SK-N-SH (cell line): ENCODE measurements around the gene DHX9. TPM values are rescaled to one million over a fixed set of nuclear protein-coding genes. Genes with fewer than 3 reads are reported as not detected.

Experiments used
- CTCF ChIA-PET: fragments of 300-600, 350-600 bp; formaldehyde crosslinking; extraction: SDS; loops from one replicate; lab custom pipeline; 2021; lab: Yijun Ruan, JAX
- POLR2A ChIA-PET: fragments of 350-600 bp; sonication (Branson Sonifier 250); formaldehyde crosslinking; extraction: SDS; loops from one replicate; lab custom pipeline; 2020; ENCODE audit warnings: antibody characterized with exemption, inconsistent platforms; lab: Yijun Ruan, JAX
- DNase-seq: peaks from one replicate; pipeline ENCODE4 v3.0.0; 2012
- H2AFZ ChIP-seq: fragments of 200-600 bp; sonication (generic); 2 replicates; pipeline ENCODE4 v1.8.1; 2016; ENCODE audit warnings: antibody characterized with exemption, mild to moderate bottlenecking, low read depth
- H3F3A ChIP-seq: fragments of 200-600 bp; sonication (generic); replicated peaks from 2 replicates; pipeline ENCODE3; 2016; ENCODE audit warnings: antibody characterized with exemption, mild to moderate bottlenecking; ENCODE audit not compliant: insufficient read depth
- H3K27ac ChIP-seq, 2 experiments: fragments of 200-500 bp in 1 of 2; fragments of 200-600 bp in 1 of 2; sonication (Bioruptor generic) in 1 of 2; sonication (generic), shearing (Covaris generic) in 1 of 2; 2 replicates each; pipeline versions ENCODE4 v1.5.1 to v1.6.1; 2014 to 2016; ENCODE audit warnings: low read depth in 2 of 2, inconsistent platforms in 1 of 2, low read length in 1 of 2, mild to moderate bottlenecking in 1 of 2, mixed read lengths in 1 of 2
- H3K27me3 ChIP-seq: fragments of 200-600 bp; sonication (generic), shearing (Covaris generic); 2 replicates; pipeline ENCODE4 v1.6.1; 2016; ENCODE audit warnings: mixed run types; ENCODE audit not compliant: insufficient read depth
- H3K36me3 ChIP-seq, 2 experiments: fragments of 200-500 bp in 1 of 2; fragments of 200-600 bp in 1 of 2; sonication (Bioruptor generic) in 1 of 2; sonication (generic) in 1 of 2; replicated peaks in 1 of 2; 2 replicates each; pipeline versions ENCODE3 to v1.5.1; 2014 to 2016; ENCODE audit warnings: low read length in 1 of 2, mild to moderate bottlenecking in 1 of 2; ENCODE audit not compliant: insufficient read depth in 2 of 2, control insufficient read depth in 1 of 2
- H3K4me1 ChIP-seq, 2 experiments: fragments of 200-500 bp in 1 of 2; fragments of 200-600 bp in 1 of 2; sonication (Bioruptor generic) in 1 of 2; sonication (generic), shearing (Covaris generic) in 1 of 2; 2 replicates each; pipeline versions ENCODE4 v1.5.1 to v1.6.1; 2014 to 2016; ENCODE audit warnings: low read depth in 1 of 2, low read length in 1 of 2, mixed run types in 1 of 2; ENCODE audit not compliant: insufficient read depth in 2 of 2, control insufficient read depth in 1 of 2
- H3K4me2 ChIP-seq: fragments of 200-600 bp; sonication (generic), shearing (Covaris generic); 2 replicates; pipeline ENCODE4 v1.6.1; 2017; ENCODE audit warnings: mixed run types
- H3K4me3 ChIP-seq, 2 experiments: fragments of 200-500 bp in 1 of 2; fragments of 200-600 bp in 1 of 2; sonication (Bioruptor generic) in 1 of 2; sonication (generic), shearing (Covaris generic) in 1 of 2; 2 replicates each; pipeline versions ENCODE4 v1.5.1 to v1.8.1; 2014 to 2016; ENCODE audit warnings: low read depth in 2 of 2, inconsistent platforms in 1 of 2, low read length in 1 of 2, mild to moderate bottlenecking in 1 of 2, mixed read lengths in 1 of 2, moderate library complexity in 1 of 2
- H3K79me2 ChIP-seq: fragments of 200-600 bp; sonication (generic); 2 replicates; pipeline ENCODE4 v1.8.1; 2017; ENCODE audit warnings: mild to moderate bottlenecking; ENCODE audit not compliant: insufficient read depth
- H3K9ac ChIP-seq: fragments of 200-600 bp; sonication (generic); 2 replicates; pipeline ENCODE4 v1.6.1; 2017; ENCODE audit warnings: mixed run types
- H3K9me2 ChIP-seq: fragments of 200-600 bp; sonication (generic); 2 replicates; pipeline ENCODE4 v1.6.1; 2017; ENCODE audit warnings: mixed run types
- H3K9me3 ChIP-seq: fragments of 200-600 bp; sonication (generic); 2 replicates; pipeline ENCODE4 v1.6.1; 2017; ENCODE audit warnings: mixed run types, mild to moderate bottlenecking, moderate library complexity
- H4K20me1 ChIP-seq: fragments of 200-600 bp; sonication (generic); 2 replicates; pipeline ENCODE4 v1.6.1; 2017; ENCODE audit warnings: mild to moderate bottlenecking, mixed run types; ENCODE audit not compliant: insufficient read depth
- FOSL2 ChIP-seq: IDR thresholded peaks from 2 replicates; pipeline ENCODE4 v1.4.0; 2012; ENCODE audit warnings: low read depth, mild to moderate bottlenecking, moderate library complexity, borderline replicate concordance
- GATA2 ChIP-seq: sonication (generic); formaldehyde crosslinking; IDR thresholded peaks from 2 replicates; pipeline ENCODE4 v1.5.0; 2020; ENCODE audit warnings: mild to moderate bottlenecking, missing genetic modification reagents
- NRF1 ChIP-seq: IDR thresholded peaks from 2 replicates; pipeline ENCODE4 v1.6.1; 2012; ENCODE audit warnings: low read depth, mild to moderate bottlenecking, low read length
- POLR2AphosphoS5 ChIP-seq: IDR thresholded peaks from 2 replicates; pipeline ENCODE4 v1.6.1; 2012; ENCODE audit warnings: low read depth, low read length
- RFX5 ChIP-seq: IDR thresholded peaks from 2 replicates; pipeline ENCODE4 v1.6.1; 2012; ENCODE audit warnings: mild to moderate bottlenecking, improper control_type of control experiment, low read length
- SMC3 ChIP-seq: IDR thresholded peaks from 2 replicates; pipeline ENCODE4 v1.6.1; 2012; ENCODE audit warnings: low read depth, low read length, improper control_type of control experiment
- WGBS: methylation state at CpG from one replicate; pipeline ENCODE4 v1.1.6; 2017; ENCODE audit warnings: low lambda C conversion rate; 5-methylcytosine and 5-hydroxymethylcytosine counted together
- polyA plus RNA-seq, 3 experiments: library from polyadenylated mRNA; depleted of rRNA; stranded (reverse); fragments of >200 nt; gene quantifications; 2 replicates each; pipeline ENCODE4 v1.2.3, GENCODE V29; 2012
- TF ChIP-seq, protein P1 (sequence below): IDR thresholded peaks from 2 replicates; pipeline ENCODE4 v1.4.0; 2012; ENCODE audit warnings: low read depth, borderline replicate concordance
- TF ChIP-seq, protein P2 (sequence below): IDR thresholded peaks from 2 replicates; pipeline ENCODE4 v1.4.0; 2012; ENCODE audit warnings: low read depth, borderline replicate concordance
- TF ChIP-seq, protein P3 (sequence below): fragments of 150-350 bp; IDR thresholded peaks from 2 replicates; pipeline ENCODE4 v1.6.1; 2017; ENCODE audit warnings: antibody characterized with exemption, low read length, low read depth, borderline replicate concordance
- TF ChIP-seq, protein P4 (sequence below): fragments of 200-600 bp; sonication (generic); IDR thresholded peaks from 2 replicates; pipeline ENCODE4 v1.6.1; 2017; ENCODE audit warnings: antibody characterized with exemption, mild to moderate bottlenecking, moderate library complexity

Gene DHX9
- polyA plus RNA-seq, 1 of the 3 experiments (the other 2 are of a cell fraction), result 145 TPM

DNA sequence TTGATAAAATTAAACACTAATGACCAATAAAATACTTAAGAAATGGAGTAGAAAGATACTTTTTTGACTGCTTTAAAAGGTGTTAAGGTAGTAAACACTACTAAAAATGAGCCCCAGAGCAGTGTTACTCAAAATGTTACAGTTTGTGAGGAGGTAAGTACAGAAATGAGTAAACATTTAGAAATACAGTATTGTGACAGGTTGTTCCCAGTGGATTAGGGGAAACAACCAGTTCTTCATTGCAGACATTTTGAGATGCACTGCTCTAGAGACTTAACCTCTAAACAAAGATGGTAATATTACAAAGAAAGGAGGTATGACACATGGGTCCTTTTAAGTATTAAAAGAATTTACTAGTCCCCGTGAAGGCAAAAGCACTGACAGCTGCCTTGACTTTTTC, 12.7 kb downstream of the DHX9 start (continued):
- TF ChIP-seq, protein P1, sequence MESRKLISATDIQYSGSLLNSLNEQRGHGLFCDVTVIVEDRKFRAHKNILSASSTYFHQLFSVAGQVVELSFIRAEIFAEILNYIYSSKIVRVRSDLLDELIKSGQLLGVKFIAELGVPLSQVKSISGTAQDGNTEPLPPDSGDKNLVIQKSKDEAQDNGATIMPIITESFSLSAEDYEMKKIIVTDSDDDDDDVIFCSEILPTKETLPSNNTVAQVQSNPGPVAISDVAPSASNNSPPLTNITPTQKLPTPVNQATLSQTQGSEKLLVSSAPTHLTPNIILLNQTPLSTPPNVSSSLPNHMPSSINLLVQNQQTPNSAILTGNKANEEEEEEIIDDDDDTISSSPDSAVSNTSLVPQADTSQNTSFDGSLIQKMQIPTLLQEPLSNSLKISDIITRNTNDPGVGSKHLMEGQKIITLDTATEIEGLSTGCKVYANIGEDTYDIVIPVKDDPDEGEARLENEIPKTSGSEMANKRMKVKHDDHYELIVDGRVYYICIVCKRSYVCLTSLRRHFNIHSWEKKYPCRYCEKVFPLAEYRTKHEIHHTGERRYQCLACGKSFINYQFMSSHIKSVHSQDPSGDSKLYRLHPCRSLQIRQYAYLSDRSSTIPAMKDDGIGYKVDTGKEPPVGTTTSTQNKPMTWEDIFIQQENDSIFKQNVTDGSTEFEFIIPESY, result no peak
- TF ChIP-seq RFX5, result no peak
- TF ChIP-seq, all 33 proteins: peak for 0

DNA sequence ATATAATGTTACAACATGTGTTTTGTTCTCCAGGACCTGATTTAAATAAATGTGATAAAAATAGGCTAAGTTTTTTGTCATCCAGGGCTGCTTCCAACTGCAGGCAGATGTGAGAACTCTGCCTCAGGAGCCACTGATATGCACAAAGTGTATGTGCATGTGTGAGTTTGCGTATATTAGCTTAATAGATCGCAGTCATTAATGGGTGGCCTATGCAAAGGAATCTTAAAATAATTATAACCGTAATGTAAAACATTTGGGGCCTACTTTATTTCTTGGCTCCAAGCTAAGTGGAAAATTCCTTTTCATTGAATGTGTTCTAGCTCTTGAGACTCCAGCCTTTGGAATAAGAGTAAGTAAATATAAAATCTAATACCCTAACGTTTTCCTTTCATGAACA, 16.8 kb downstream of the DHX9 start:
- no peak overlapping the region for H3K4me3 ChIP-seq
- H3K4me2 ChIP-seq, result no peak overlapping the region
- H3K9ac ChIP-seq, result no peak overlapping the region
- H3K36me3 ChIP-seq, result peaks cover 98 to 100% of the 10 kb centered on the region in 2 experiments
- H3K27ac ChIP-seq, result no peak overlapping the region
- POLR2A ChIA-PET, result no interaction called here
- H3F3A ChIP-seq, result peaks cover 29% of the 10 kb centered on the region
- H3K9me2 ChIP-seq, result no peaks in the 10 kb centered on the region
- no peak for DNase-seq
- no peaks in the 10 kb centered on the region for H3K9me3 ChIP-seq
- no peak overlapping the region for H2AFZ ChIP-seq
- H4K20me1 ChIP-seq, result peaks cover 58% of the 10 kb centered on the region
- peaks cover 0 to 4% of the 10 kb centered on the region in 2 experiments; a peak in 2 of 4 replicates for H3K4me1 ChIP-seq
- TF ChIP-seq, protein P2, sequence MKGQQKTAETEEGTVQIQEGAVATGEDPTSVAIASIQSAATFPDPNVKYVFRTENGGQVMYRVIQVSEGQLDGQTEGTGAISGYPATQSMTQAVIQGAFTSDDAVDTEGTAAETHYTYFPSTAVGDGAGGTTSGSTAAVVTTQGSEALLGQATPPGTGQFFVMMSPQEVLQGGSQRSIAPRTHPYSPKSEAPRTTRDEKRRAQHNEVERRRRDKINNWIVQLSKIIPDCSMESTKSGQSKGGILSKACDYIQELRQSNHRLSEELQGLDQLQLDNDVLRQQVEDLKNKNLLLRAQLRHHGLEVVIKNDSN, result no peak
- TF ChIP-seq NRF1, result no peak
- TF ChIP-seq, protein P3, sequence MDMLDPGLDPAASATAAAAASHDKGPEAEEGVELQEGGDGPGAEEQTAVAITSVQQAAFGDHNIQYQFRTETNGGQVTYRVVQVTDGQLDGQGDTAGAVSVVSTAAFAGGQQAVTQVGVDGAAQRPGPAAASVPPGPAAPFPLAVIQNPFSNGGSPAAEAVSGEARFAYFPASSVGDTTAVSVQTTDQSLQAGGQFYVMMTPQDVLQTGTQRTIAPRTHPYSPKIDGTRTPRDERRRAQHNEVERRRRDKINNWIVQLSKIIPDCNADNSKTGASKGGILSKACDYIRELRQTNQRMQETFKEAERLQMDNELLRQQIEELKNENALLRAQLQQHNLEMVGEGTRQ, result no peak
- peaks cover 93% of the 10 kb centered on the region for H3K79me2 ChIP-seq
- H3K27me3 ChIP-seq, result no peaks in the 10 kb centered on the region
- WGBS, result 80% methylated on average over 4 of the region's 4 CpGs
- CTCF ChIA-PET, result no interaction called here

DNA sequence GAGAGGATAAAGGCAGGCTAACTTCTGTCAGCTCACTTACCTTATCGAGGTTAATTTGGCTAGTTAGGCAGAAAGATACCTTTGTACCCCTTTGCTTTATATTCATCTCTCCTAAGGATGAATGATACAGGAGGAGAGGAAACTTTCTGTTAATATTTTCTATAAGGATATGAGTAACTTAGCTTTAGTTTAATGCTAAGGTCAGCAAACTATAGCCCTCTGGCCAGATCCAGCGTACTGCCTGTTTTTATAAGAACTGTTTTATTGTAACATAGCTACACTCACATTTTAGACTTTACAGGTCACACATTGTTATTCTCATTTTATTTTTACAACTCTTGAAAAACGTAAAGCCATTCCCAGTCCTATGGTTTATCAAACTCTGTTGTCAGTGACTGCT, 18.1 kb downstream of the DHX9 start:
- TF ChIP-seq FOSL2 (no peak), GATA2 (CRISPR knock-in tag) (no peak), SMC3 (no peak), POLR2AphosphoS5 (no peak)
- TF ChIP-seq, protein P4, sequence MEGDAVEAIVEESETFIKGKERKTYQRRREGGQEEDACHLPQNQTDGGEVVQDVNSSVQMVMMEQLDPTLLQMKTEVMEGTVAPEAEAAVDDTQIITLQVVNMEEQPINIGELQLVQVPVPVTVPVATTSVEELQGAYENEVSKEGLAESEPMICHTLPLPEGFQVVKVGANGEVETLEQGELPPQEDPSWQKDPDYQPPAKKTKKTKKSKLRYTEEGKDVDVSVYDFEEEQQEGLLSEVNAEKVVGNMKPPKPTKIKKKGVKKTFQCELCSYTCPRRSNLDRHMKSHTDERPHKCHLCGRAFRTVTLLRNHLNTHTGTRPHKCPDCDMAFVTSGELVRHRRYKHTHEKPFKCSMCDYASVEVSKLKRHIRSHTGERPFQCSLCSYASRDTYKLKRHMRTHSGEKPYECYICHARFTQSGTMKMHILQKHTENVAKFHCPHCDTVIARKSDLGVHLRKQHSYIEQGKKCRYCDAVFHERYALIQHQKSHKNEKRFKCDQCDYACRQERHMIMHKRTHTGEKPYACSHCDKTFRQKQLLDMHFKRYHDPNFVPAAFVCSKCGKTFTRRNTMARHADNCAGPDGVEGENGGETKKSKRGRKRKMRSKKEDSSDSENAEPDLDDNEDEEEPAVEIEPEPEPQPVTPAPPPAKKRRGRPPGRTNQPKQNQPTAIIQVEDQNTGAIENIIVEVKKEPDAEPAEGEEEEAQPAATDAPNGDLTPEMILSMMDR, result no peak
- Histone ChIP-seq H4K20me1 (peaks cover 53% of the 10 kb centered on the region), H3K4me3 (no peak overlapping the region), H3K27ac (no peak overlapping the region), H3K9ac (no peak overlapping the region), H3F3A (peaks cover 35% of the 10 kb centered on the region), H3K27me3 (no peaks in the 10 kb centered on the region), H3K9me3 (no peaks in the 10 kb centered on the region), H3K9me2 (no peaks in the 10 kb centered on the region), H3K4me2 (no peak overlapping the region), H3K79me2 (peaks cover 89% of the 10 kb centered on the region), H3K36me3 (peaks cover 98 to 100% of the 10 kb centered on the region in 2 experiments), H3K4me1 (peaks cover 4 to 7% of the 10 kb centered on the region in 2 experiments; a peak in 3 of 4 replicates), H2AFZ (no peak overlapping the region)
- 86% methylated on average over 3 of the region's 3 CpGs for WGBS
- CTCF ChIA-PET, result interaction anchor here (0.6 to 1.2 kb wide), 2 partner anchors 24 to 31 kb away, joined by 3 to 4 read pairs; no protein-coding TSS in a partner anchor
- POLR2A ChIA-PET, result no interaction called here
- no peak for DNase-seq
